GM12891 (cell line): ENCODE results near the gene ACYP2.

ENCODE experiments used
- DNase-seq: peaks from one replicate; pipeline ENCODE4 v3.0.0; 2011; ENCODE audit warnings: low spot score; ENCODE audit not compliant: insufficient read length
- FAIRE-seq: peaks from 2 replicates; lab custom pipeline; 2011; peaks lifted over from hg19 to GRCh38; lab: Jason Lieb, UNC
- PAX5 ChIP-seq: IDR thresholded peaks from 2 replicates; pipeline ENCODE4 v1.6.1; 2011; ENCODE audit warnings: low read length, moderate library complexity, mild to moderate bottlenecking; ENCODE audit not compliant: insufficient read depth, severe bottlenecking
- POLR2A ChIP-seq: IDR thresholded peaks from 2 replicates; pipeline ENCODE4 v1.6.1; 2011; ENCODE audit warnings: low read depth, low read length, control low read depth
- POLR2AphosphoS5 ChIP-seq: IDR thresholded peaks from 2 replicates; pipeline ENCODE4 v1.6.1; 2011; ENCODE audit warnings: low read depth, low read length, control low read depth
- POU2F2 ChIP-seq: IDR thresholded peaks from 2 replicates; pipeline ENCODE4 v1.6.1; 2011; ENCODE audit warnings: low read depth, mild to moderate bottlenecking, control low read depth, low read length, moderate library complexity
- SPI1 ChIP-seq: IDR thresholded peaks from 2 replicates; pipeline ENCODE4 v1.6.1; 2011; ENCODE audit warnings: low read depth, low read length, control low read depth
- TAF1 ChIP-seq: IDR thresholded peaks from 2 replicates; pipeline ENCODE4 v1.6.1; 2011; ENCODE audit warnings: low read depth, low read length, control low read depth

ACYP2 gene

GRCh38 chr2:54350426-54350825 lies 235.0 kb downstream of the ACYP2 start:
- no peak for TF ChIP-seq TAF1
- no peak for TF ChIP-seq POU2F2
- no peak for DNase-seq

GRCh38 chr2:54353216-54353615 lies 237.8 kb downstream of the ACYP2 start:
- FAIRE-seq (no peak), DNase-seq (no peak)
- TF ChIP-seq POLR2A (no peak), SPI1 (no peak), POLR2AphosphoS5 (no peak), POU2F2 (no peak), PAX5 (no peak), TAF1 (no peak)

More at GRCh38 chr2:54350426-54350825, 235.0 kb downstream of the ACYP2 start:
- no peak for FAIRE-seq
